K562 (cell line): ENCODE data around the gene NUAK1. TPM values are rescaled to one million over a fixed set of nuclear protein-coding genes. Genes with fewer than 3 reads are reported as not detected.

Experiments used
- polyA plus RNA-seq, 8 experiments: library from polyadenylated mRNA; depleted of rRNA in 4 of 8; stranded (reverse) in 5 of 8; unstranded in 3 of 8; fragments of >200 nt; fragmentation: Nextera tagmentation in 2 of 8; fragmentation: Illumina TruSeq in 1 of 8; extraction: Ambion mirVana in 2 of 8; extraction: Trizol in 1 of 8; gene quantifications; 2 replicates each; pipeline versions ENCODE4 v1.2.1 to v1.2.3, GENCODE V29; 2011 to 2014; ENCODE audit warnings: inconsistent platforms in 1 of 8, missing spikeins in 1 of 8
- total RNA-seq, 7 experiments: library from RNA; depleted of rRNA in 6 of 7; stranded (reverse); fragments of >200 nt in 6 of 7; fragmentation: Illumina TruSeq in 2 of 7; extraction: Trizol in 2 of 7; gene quantifications; 2 replicates each; pipeline versions ENCODE4 v1.2.1 to v1.2.3, GENCODE V29; 2011 to 2021; ENCODE audit warnings: low replicate concordance in 1 of 7

NUAK1 gene
- total and polyA plus RNA-seq, 9 of the 15 experiments (the other 6 are each of a cell fraction or from before 2014, with no cell fraction given), result 0.02 TPM; not detected in 8

Other genes with a start within 250 kb of the NUAK1 start
- 0.04 TPM in 1 of 2 replicates, not detected in the other for gene CKAP4, start 109.1 kb upstream of the NUAK1 start, total RNA-seq (2014; rRNA removed)
- not detected in 2 replicates for gene CKAP4, start 109.1 kb upstream of the NUAK1 start, total RNA-seq (2014; rRNA removed; fragmentation: Illumina TruSeq; extraction: Trizol)
- not detected in 2 replicates for gene CKAP4, start 109.1 kb upstream of the NUAK1 start, total RNA-seq (2015; rRNA removed; fragmentation: Illumina TruSeq; extraction: Trizol)
- 0.20 and 0.45 TPM in 2 replicates for gene CKAP4, start 109.1 kb upstream of the NUAK1 start, total RNA-seq (2021)
- gene CKAP4, start 109.1 kb upstream of the NUAK1 start, polyA plus RNA-seq (2011; rRNA removed), result 0.08 TPM in 2 replicates
- 0.06 TPM in 1 of 2 replicates, not detected in the other for gene CKAP4, start 109.1 kb upstream of the NUAK1 start, polyA plus RNA-seq (2014; fragmentation: Illumina TruSeq; extraction: Trizol)
- gene CKAP4, start 109.1 kb upstream of the NUAK1 start, polyA plus RNA-seq (2014; fragmentation: Nextera tagmentation; extraction: Ambion mirVana), result not detected
- gene CKAP4, start 109.1 kb upstream of the NUAK1 start, polyA plus RNA-seq (2014; rRNA removed), result not detected in 2 replicates
- gene TCP11L2, start 163.8 kb upstream of the NUAK1 start, total RNA-seq (2014; rRNA removed), result 1.6 and 2.3 TPM in 2 replicates
- gene TCP11L2, start 163.8 kb upstream of the NUAK1 start, total RNA-seq (2014; rRNA removed; fragmentation: Illumina TruSeq; extraction: Trizol), result 2.3 and 3.8 TPM in 2 replicates
- 0.53 and 0.83 TPM in 2 replicates for gene TCP11L2, start 163.8 kb upstream of the NUAK1 start, total RNA-seq (2015; rRNA removed; fragmentation: Illumina TruSeq; extraction: Trizol)
- gene TCP11L2, start 163.8 kb upstream of the NUAK1 start, total RNA-seq (2021), result 2.4 and 4.0 TPM in 2 replicates
- gene TCP11L2, start 163.8 kb upstream of the NUAK1 start, polyA plus RNA-seq (2011; rRNA removed), result 3.7 and 4.5 TPM in 2 replicates
- 1.3 and 2.1 TPM in 2 replicates for gene TCP11L2, start 163.8 kb upstream of the NUAK1 start, polyA plus RNA-seq (2014; fragmentation: Illumina TruSeq; extraction: Trizol)
- 1 to 10 TPM in 1 of 2 experiments, under 1 TPM in 1; 0.39 to 1.3 TPM for gene TCP11L2, start 163.8 kb upstream of the NUAK1 start, polyA plus RNA-seq (2014; fragmentation: Nextera tagmentation; extraction: Ambion mirVana)
- gene TCP11L2, start 163.8 kb upstream of the NUAK1 start, polyA plus RNA-seq (2014; rRNA removed), result 0.86 and 1.6 TPM in 2 replicates
- 13.3 and 13.7 TPM in 2 replicates for gene POLR3B, start 218.8 kb upstream of the NUAK1 start, total RNA-seq (2014; rRNA removed)
- 14.4 and 14.6 TPM in 2 replicates for gene POLR3B, start 218.8 kb upstream of the NUAK1 start, total RNA-seq (2014; rRNA removed; fragmentation: Illumina TruSeq; extraction: Trizol)
- gene POLR3B, start 218.8 kb upstream of the NUAK1 start, total RNA-seq (2015; rRNA removed; fragmentation: Illumina TruSeq; extraction: Trizol), result 13.3 and 15.4 TPM in 2 replicates
- gene POLR3B, start 218.8 kb upstream of the NUAK1 start, total RNA-seq (2021), result 14.6 and 15.0 TPM in 2 replicates
- 7.9 and 12.1 TPM in 2 replicates for gene POLR3B, start 218.8 kb upstream of the NUAK1 start, polyA plus RNA-seq (2011; rRNA removed)
- 15.6 and 17.9 TPM in 2 replicates for gene POLR3B, start 218.8 kb upstream of the NUAK1 start, polyA plus RNA-seq (2014; fragmentation: Illumina TruSeq; extraction: Trizol)
- 10 to 100 TPM in 1 of 2 experiments, 1 to 10 TPM in 1; 7.6 to 16.5 TPM for gene POLR3B, start 218.8 kb upstream of the NUAK1 start, polyA plus RNA-seq (2014; fragmentation: Nextera tagmentation; extraction: Ambion mirVana)
- 11.2 and 13.2 TPM in 2 replicates for gene POLR3B, start 218.8 kb upstream of the NUAK1 start, polyA plus RNA-seq (2014; rRNA removed)